Memory B cell (primary cell): ENCODE results near the gene DLX4.

Source experiments
- ATAC-seq: fragments of 150-1000 bp; cut with Tn5 transposase; 2 replicates; pipeline ENCODE4 v1.10.0; 2021; ENCODE audit warnings: low read depth, mild to moderate bottlenecking, moderate library complexity
- DNase-seq, 2 donors: peaks; one replicate each; pipeline ENCODE4 v3.0.0; 2022; ENCODE audit warnings: low spot score in 2 of 2
- H3K27ac Mint-ChIP-seq: one replicate; pipeline ENCODE4 v1.8.0; 2022; ENCODE audit warnings: mild to moderate bottlenecking, moderate library complexity, mixed read lengths
- H3K27me3 Mint-ChIP-seq: one replicate; pipeline ENCODE4 v1.8.0; 2022; ENCODE audit warnings: mixed read lengths
- H3K36me3 Mint-ChIP-seq: one replicate; pipeline ENCODE4 v1.8.0; 2022; ENCODE audit warnings: mild to moderate bottlenecking, mixed read lengths
- H3K4me1 Mint-ChIP-seq: one replicate; pipeline ENCODE4 v1.8.0; 2022; ENCODE audit warnings: mixed read lengths
- H3K4me3 Mint-ChIP-seq: one replicate; pipeline ENCODE4 v1.8.0; 2022; ENCODE audit warnings: mild to moderate bottlenecking, moderate library complexity, mixed read lengths
- H3K9me3 Mint-ChIP-seq: one replicate; pipeline ENCODE4 v1.8.0; 2022; ENCODE audit warnings: mixed read lengths

Gene DLX4

DNA sequence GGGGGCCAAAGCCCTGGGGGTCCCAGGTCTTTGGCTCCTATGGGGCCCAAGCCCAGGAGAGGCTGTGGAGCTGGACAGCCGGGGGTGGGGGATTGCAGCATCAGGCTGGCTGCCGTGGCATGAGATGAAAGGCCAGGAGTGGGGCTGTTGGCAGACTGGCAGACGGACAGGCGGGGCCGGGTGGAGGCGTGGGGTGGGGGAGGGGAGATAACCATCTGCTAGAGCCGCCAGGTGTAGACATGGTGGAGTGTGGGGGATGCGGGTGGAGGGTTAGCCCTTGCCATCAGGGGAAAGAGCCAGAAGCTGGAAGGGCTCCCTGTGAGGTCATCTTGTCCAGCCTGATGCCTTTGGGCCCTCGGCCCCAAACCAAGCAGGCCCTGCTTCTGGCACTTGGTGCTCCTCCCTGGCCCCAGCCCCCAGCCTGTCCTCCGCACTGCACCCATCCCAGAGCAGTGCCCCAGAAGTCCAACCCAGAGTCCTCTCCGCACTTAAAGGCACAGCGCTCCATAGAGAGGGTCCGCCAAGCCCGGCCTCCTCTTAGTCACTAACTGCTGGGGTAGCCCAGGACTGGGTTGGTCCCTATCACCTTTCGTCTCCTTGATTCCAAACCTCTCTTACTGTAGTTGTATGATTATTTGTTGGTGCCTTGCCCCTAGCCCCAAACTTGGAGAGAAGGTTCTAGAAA is 33.3 kb upstream of the DLX4 start:
- no peak for ATAC-seq
- H3K4me1 Mint-ChIP-seq, result peaks cover 2% of the 10 kb centered on the region
- H3K36me3 Mint-ChIP-seq, result no peaks in the 10 kb centered on the region
- H3K27me3 Mint-ChIP-seq, result peaks cover 23% of the 10 kb centered on the region
- DNase-seq, result no peak
- no peaks in the 10 kb centered on the region for H3K9me3 Mint-ChIP-seq
- H3K27ac Mint-ChIP-seq, result no peak overlapping the region
- H3K4me3 Mint-ChIP-seq, result no peak overlapping the region

- H3K36me3 Mint-ChIP-seq, result no peaks in the 10 kb centered on the region
- H3K27me3 Mint-ChIP-seq, result peaks cover 22% of the 10 kb centered on the region
- no peak overlapping the region for H3K4me3 Mint-ChIP-seq
- ATAC-seq, result no peak
- H3K9me3 Mint-ChIP-seq, result no peaks in the 10 kb centered on the region
- DNase-seq, result no peak
- peaks cover 2% of the 10 kb centered on the region for H3K4me1 Mint-ChIP-seq
- H3K27ac Mint-ChIP-seq, result no peak overlapping the region
These were observed 32.6 kb upstream of the DLX4 start for GRCh38 chr17:49936386-49936785.

DNA sequence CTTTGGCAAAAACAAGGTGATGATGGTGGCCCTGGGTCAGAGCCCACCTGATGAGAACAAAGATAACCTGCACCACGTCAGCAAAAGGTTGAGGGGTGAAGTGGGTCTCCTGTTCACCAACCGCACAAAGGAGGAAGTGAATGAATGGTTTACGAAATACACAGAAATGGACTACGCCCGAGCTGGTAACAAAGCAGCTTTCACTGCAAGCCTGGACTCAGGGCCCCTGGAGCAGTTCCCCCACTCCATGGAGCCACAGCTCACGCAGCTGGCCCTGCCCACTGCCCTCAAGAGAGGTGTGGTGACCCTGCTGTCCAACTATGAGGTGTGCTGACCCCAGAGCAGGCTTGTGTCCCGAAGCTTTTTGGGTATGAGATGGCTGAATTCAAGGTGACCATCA is 29.7 kb upstream of the DLX4 start:
- no peak overlapping the region for H3K4me3 Mint-ChIP-seq
- peaks cover 28% of the 10 kb centered on the region for H3K27me3 Mint-ChIP-seq
- no peak overlapping the region for H3K27ac Mint-ChIP-seq
- H3K4me1 Mint-ChIP-seq, result peaks cover 2% of the 10 kb centered on the region
- H3K9me3 Mint-ChIP-seq, result no peaks in the 10 kb centered on the region
- DNase-seq (no peak), ATAC-seq (peak; percentile 68)
- no peaks in the 10 kb centered on the region for H3K36me3 Mint-ChIP-seq

- Mint-ChIP-seq H3K27me3 (peaks cover 21% of the 10 kb centered on the region), H3K4me3 (no peak overlapping the region), H3K36me3 (no peaks in the 10 kb centered on the region), H3K27ac (no peak overlapping the region), H3K4me1 (peaks cover 2% of the 10 kb centered on the region), H3K9me3 (no peaks in the 10 kb centered on the region)
- DNase-seq (no peak), ATAC-seq (no peak)
These were observed 27.6 kb upstream of the DLX4 start for GRCh38 chr17:49941427-49941826.

- Mint-ChIP-seq H3K27me3 (peaks cover 24% of the 10 kb centered on the region), H3K4me3 (no peak overlapping the region), H3K9me3 (no peaks in the 10 kb centered on the region), H3K27ac (no peak overlapping the region), H3K4me1 (peaks cover 2% of the 10 kb centered on the region), H3K36me3 (no peaks in the 10 kb centered on the region)
- ATAC-seq (no peak), DNase-seq (no peak)
These were observed 26.0 kb upstream of the DLX4 start for GRCh38 chr17:49942947-49943346.

GRCh38 chr17:49944273-49944870 is 24.6 kb upstream of the DLX4 start:
- Mint-ChIP-seq H3K4me1 (no peaks in the 10 kb centered on the region), H3K27me3 (peaks cover 22% of the 10 kb centered on the region), H3K9me3 (no peaks in the 10 kb centered on the region), H3K36me3 (no peaks in the 10 kb centered on the region), H3K4me3 (no peak overlapping the region), H3K27ac (no peak overlapping the region)
- ATAC-seq (no peak), DNase-seq (no peak)

DNA sequence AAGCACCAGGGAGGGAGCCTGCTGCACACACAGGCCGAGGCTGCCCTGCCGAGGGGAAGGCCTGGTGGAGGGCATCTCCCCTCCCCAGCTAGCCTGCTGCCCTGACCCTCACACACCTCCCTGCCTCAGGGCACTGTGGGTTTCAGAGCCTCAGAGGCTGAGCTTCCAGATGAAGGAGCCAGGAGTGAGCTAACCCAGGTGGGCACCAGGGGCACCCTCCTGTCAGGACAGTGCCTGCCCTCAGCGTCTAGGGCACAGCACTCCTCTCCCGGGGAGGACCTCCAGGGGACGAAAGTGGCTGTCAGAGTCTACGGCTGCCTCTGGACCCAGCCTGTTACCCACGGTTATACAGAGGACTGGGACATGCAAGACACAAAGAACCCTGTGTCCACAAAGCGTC is 22.8 kb upstream of the DLX4 start:
- ATAC-seq, result no peak
- Mint-ChIP-seq H3K9me3 (no peaks in the 10 kb centered on the region), H3K27ac (no peak overlapping the region), H3K4me3 (no peak overlapping the region), H3K36me3 (no peaks in the 10 kb centered on the region), H3K4me1 (no peaks in the 10 kb centered on the region), H3K27me3 (peaks cover 32% of the 10 kb centered on the region)
- DNase-seq, result no peak

- no peak for ATAC-seq
- Mint-ChIP-seq H3K36me3 (no peaks in the 10 kb centered on the region), H3K27me3 (peaks cover 30% of the 10 kb centered on the region)
These were observed 21.9 kb upstream of the DLX4 start for GRCh38 chr17:49946964-49947584.

GRCh38 chr17:49949634-49950033 is 19.4 kb upstream of the DLX4 start:
- Mint-ChIP-seq H3K4me3 (no peak overlapping the region), H3K4me1 (no peaks in the 10 kb centered on the region), H3K36me3 (no peaks in the 10 kb centered on the region), H3K9me3 (no peaks in the 10 kb centered on the region), H3K27ac (no peak overlapping the region), H3K27me3 (peaks cover 37% of the 10 kb centered on the region)
- ATAC-seq, result no peak
- DNase-seq, result no peak

More at GRCh38 chr17:49946964-49947584, 21.9 kb upstream of the DLX4 start:
- no peak for DNase-seq
- Mint-ChIP-seq H3K4me3 (no peak overlapping the region), H3K9me3 (no peaks in the 10 kb centered on the region), H3K4me1 (no peaks in the 10 kb centered on the region), H3K27ac (no peak overlapping the region)

- no peak for ATAC-seq
- Mint-ChIP-seq H3K27me3 (peaks cover 34% of the 10 kb centered on the region), H3K9me3 (no peaks in the 10 kb centered on the region), H3K27ac (no peak overlapping the region), H3K4me1 (no peaks in the 10 kb centered on the region), H3K36me3 (no peaks in the 10 kb centered on the region), H3K4me3 (no peak overlapping the region)
- DNase-seq, result no peak
These were observed 17.5 kb upstream of the DLX4 start for GRCh38 chr17:49951362-49952082.

GRCh38 chr17:49952209-49952911 is 16.6 kb upstream of the DLX4 start:
- Mint-ChIP-seq H3K4me3 (no peak overlapping the region), H3K36me3 (no peaks in the 10 kb centered on the region), H3K9me3 (no peaks in the 10 kb centered on the region), H3K27me3 (peaks cover 35% of the 10 kb centered on the region), H3K27ac (no peak overlapping the region), H3K4me1 (no peaks in the 10 kb centered on the region)
- peak; percentile 44 to 53 for DNase-seq
- peak; percentile 83 for ATAC-seq

DNA sequence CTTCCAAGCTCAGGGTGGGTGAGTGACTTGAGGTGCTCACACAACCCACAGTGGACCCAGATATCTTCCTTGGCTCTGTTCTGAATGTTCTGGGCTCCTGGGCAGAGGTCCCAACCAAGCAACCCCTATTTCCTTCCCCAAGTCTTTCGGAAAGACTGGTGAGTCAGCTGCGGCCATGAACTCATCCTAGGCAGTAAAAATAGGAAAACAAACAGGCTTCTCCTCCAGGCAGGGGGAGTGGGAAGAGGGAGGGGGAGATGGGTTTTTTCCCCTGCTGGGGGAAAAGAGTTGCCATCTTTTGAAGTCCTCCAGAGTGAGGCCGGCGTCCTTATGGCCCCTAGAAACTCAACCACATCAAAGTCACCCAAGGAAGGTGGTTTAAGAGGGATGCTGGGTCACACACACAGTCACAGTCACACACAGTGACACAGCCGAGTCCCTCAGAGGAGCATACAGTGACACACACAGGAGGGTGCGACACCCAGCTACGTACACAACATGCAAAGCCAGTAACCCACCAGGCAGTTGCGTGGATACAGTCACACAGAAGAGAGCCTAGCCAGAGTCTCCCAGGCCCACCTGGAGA is 16.0 kb upstream of the DLX4 start:
- no peaks in the 10 kb centered on the region for H3K9me3 Mint-ChIP-seq

GRCh38 chr17:49955157-49955556 is 13.8 kb upstream of the DLX4 start:
- ATAC-seq, result no peak
- Mint-ChIP-seq H3K27ac (no peak overlapping the region), H3K27me3 (peaks cover 29% of the 10 kb centered on the region), H3K9me3 (no peaks in the 10 kb centered on the region), H3K4me3 (no peak overlapping the region), H3K36me3 (no peaks in the 10 kb centered on the region), H3K4me1 (no peaks in the 10 kb centered on the region)
- no peak for DNase-seq

More for the DNA sequence above, 16.0 kb upstream of the DLX4 start:
- Mint-ChIP-seq H3K27ac (no peak overlapping the region), H3K36me3 (no peaks in the 10 kb centered on the region), H3K27me3 (peaks cover 33% of the 10 kb centered on the region), H3K4me3 (no peak overlapping the region), H3K4me1 (no peaks in the 10 kb centered on the region)
- ATAC-seq (no peak), DNase-seq (no peak)
